ENCODE measurements around the gene LMF2.
A peak's percentile ranks its signal among the peaks of the same experiment; 100 is the strongest.

The LMF2 gene

GRCh38 chr22:50481045-50481439, 26.5 kb downstream of the LMF2 start:
- DNase-seq = no peak

GRCh38 chr22:50479721-50480120, 27.8 kb downstream of the LMF2 start:
- no peak for DNase-seq

- no peak for DNase-seq
These were observed 29.6 kb downstream of the LMF2 start for GRCh38 chr22:50477923-50478322.

GRCh38 chr22:50476868-50477267, 30.6 kb downstream of the LMF2 start:
- DNase-seq = no peak

GRCh38 chr22:50475652-50476002, 31.9 kb downstream of the LMF2 start:
- DNase-seq = no peak

- peak; percentile 95 for DNase-seq
These were observed 32.5 kb downstream of the LMF2 start, which contains the start of gene SBF1 for GRCh38 chr22:50474710-50475651. Gene SBF1, minus strand, starts transcription at chr22:50475035. Its CDS starts 195 bp downstream, at chr22:50474840.

- peak; percentile 48 for DNase-seq
These were observed 33.4 kb downstream of the LMF2 start for GRCh38 chr22:50473855-50474671.

GRCh38 chr22:50473088-50473487, 34.4 kb downstream of the LMF2 start:
- DNase-seq = peak; percentile 67

- DNase-seq = no peak
These were observed 35.5 kb downstream of the LMF2 start for GRCh38 chr22:50471962-50472361.

GRCh38 chr22:50471197-50471847, 36.2 kb downstream of the LMF2 start:
- no peak for DNase-seq

- no peak for DNase-seq
These were observed 37.0 kb downstream of the LMF2 start for GRCh38 chr22:50470491-50470890.

GRCh38 chr22:50469377-50470305, 37.9 kb downstream of the LMF2 start:
- peak; percentile 95 for DNase-seq

- DNase-seq = no peak
These were observed 38.9 kb downstream of the LMF2 start for GRCh38 chr22:50468626-50469025.

GRCh38 chr22:50467773-50468440, 39.6 kb downstream of the LMF2 start:
- no peak for DNase-seq

- no peak for DNase-seq
These were observed 40.2 kb downstream of the LMF2 start for GRCh38 chr22:50467341-50467740.

- no peak for DNase-seq
These were observed 42.2 kb downstream of the LMF2 start for GRCh38 chr22:50465066-50465930.

- no peak for DNase-seq
These were observed 43.1 kb downstream of the LMF2 start for GRCh38 chr22:50464451-50464850.

- DNase-seq = no peak
These were observed 44.2 kb downstream of the LMF2 start for GRCh38 chr22:50463188-50463900.

- DNase-seq = no peak
These were observed 45.4 kb downstream of the LMF2 start for GRCh38 chr22:50461979-50462540.
